ENCODE data around the gene ZNF850.
"Not testable (repeated sequence)": the region's sequence is repeated elsewhere in the genome, so short reads cannot be mapped to it uniquely, and the experiment has no call there.

ZNF850 gene

DNA sequence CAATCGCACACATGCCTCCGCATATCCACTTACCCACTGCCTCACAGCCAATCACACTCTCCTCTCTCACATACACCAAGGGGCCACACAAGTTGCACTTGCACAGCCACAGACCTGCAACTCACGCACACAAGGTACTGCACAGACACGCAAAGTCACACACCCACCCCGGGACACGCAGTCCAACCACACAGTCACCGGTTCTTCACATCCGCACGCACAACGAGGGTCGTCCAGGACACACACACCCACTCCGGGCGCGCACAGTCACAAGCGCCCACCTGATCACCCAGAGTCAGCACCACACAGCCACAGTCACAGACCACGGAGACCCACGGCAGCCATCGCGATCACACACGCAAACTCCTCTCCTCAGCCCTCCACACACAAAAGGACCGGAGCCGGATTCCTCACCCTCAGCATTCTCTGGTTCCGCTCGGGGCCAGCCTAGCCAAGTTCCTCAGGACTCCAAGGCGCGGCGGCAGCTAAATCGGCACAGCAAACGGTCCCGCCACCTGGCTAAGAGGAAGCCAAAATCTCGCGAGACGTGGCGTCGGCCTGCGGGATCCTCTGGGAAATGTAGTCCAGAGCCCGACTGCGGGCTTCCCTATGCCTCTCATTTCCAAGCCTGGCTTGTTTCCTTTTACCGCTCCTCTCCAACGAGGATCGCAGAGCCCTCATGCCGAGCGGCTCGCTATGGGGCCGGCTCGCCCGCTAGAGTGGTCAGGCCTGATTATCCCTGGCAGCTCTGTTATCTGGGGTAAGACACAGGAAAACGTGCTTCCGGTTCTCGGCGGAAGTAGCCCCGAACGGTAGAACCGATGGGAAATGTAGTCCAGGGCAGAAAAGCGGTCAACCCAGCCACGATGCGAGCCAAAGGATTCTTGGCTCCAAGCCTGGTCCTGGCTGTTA is at the start of gene ZNF850:
Gene ZNF850 (minus strand): TSS at position 497 of the 912 bp plus-strand sequence. CDS start 10,201 bp downstream, outside the sequence.
- peak; percentile 92 for DNase-seq (ENCODE audit: low read depth)

DNA sequence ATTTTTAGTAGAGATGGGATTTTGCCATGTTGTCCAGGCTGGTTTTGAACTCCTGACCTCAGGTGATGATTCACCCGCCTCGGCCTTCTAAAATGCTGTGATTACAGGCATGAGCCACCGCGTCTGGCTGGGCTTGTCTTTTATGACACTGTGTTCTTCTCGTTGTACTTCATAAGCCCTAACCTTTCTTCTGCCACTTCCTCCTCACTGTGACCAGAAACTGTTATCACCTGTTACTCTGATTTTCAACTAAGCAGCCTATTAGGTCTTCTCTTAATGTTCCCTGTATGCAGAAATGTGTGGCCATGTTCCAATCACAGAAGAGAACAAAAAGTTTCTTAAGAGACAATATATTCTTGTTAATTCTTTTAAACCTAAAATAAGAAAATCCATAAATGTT is 49.2 kb upstream of the ZNF850 start:
- DNase-seq (ENCODE audit: low read depth) = no peak

GRCh38 chr19:36819130-36819630 is 46.6 kb upstream of the ZNF850 start:
- no peak for DNase-seq (ENCODE audit: low read depth)

DNA sequence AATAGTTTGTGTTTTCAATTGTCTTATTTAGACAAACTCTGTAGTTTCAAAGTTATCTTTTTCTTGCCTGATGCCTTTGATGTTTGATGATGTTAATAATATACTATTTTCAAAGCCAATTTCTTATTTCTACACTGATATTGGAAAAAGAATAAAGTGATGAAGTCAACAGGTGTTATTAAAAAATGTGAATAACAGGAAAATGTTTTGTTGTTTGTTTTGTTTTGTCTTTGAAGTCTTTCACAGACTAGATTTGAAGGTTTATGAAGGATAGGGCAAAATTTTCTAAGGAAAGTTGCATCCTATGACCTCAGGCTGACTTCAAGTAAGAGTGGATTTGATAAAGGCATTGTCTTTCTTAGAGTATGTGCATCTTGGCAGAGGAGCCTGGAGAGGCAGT is 34.4 kb upstream of the ZNF850 start:
- DNase-seq (ENCODE audit: low read depth) = no peak

DNA sequence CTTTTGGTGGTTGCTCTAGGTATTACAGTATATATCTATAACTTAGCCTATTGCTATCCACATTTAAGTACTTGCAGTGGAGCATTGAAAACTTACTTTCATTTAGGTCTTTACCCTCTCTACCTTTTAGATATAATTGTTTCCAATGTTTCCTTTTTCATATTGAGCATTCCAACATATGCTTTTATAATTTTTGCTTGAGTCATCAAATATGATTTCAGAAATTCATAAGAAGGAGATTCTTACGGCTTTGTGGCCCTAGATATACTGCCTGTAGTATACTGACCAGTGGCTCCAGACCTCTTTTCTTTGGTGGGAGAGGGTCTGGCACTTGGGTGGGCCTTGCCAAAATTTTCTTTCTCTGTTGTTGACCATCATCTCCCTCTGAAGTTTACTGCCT is 32.8 kb upstream of the ZNF850 start:
- DNase-seq (ENCODE audit: low read depth) = no peak

DNA sequence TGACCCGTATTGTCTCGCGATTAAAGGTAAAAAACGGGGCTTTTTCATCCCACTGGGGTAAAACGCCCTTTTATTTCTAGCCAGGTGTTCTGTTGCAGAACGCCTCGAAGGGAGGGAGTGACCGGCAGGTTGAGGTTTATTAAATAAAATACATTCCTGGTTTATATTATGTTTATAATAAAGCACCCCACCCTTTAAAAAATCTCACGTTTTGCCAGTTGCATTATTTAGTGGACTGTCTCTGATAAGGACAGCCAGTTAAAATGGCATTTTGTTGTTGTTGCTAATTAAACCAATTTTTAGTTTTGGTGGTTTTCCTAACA is 25.1 kb upstream of the ZNF850 start:
- DNase-seq (ENCODE audit: low read depth) = no peak

GRCh38 chr19:36796714-36796992 is 24.0 kb upstream of the ZNF850 start:
- DNase-seq (ENCODE audit: low read depth) = no peak

- not testable (repeated sequence) for DNase-seq (ENCODE audit: low read depth)
These were observed 19.0 kb upstream of the ZNF850 start for GRCh38 chr19:36791420-36792141.

GRCh38 chr19:36775768-36776167 is 3.2 kb upstream of the ZNF850 start:
- DNase-seq (ENCODE audit: low read depth) = no peak

GRCh38 chr19:36773223-36773579 is 594 bp upstream of the ZNF850 start:
- DNase-seq (ENCODE audit: low read depth) = no peak

- DNase-seq (ENCODE audit: low read depth) = no peak
These were observed 1.1 kb downstream of the ZNF850 start for GRCh38 chr19:36771261-36772231.

DNA sequence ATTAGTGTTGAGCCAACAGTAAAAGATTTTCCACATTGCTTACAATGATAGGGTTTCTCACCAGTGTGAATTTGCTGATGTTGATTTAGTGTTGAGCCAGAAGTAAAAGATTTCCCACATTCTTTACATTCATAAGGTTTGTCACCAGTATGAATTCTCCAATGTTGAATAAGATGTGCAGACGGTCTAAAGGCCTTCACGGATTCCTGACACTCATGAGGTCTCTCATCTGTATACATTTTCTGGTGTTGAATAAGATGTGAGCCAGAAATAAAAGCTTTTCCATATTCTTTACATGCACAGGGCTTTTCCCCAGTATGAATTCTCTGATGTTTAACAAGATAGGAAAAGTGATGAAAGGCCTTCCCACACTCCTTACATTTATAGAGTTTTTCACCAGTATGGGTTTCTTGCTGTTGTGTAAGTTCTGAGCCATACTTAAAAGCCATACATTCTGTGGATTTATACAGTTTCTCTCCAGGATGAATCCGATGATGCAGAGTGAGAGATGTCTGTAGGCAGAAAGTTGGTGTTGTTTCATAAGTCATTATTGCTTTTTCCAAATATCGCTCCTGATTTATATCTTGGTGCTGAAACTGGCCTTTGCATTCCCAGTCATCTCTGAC is 22.4 kb downstream of the ZNF850 start:
- no peak for DNase-seq (ENCODE audit: low read depth)

GRCh38 chr19:36749613-36750012 is 23.0 kb downstream of the ZNF850 start:
- not testable (repeated sequence) for DNase-seq (ENCODE audit: low read depth)

DNA sequence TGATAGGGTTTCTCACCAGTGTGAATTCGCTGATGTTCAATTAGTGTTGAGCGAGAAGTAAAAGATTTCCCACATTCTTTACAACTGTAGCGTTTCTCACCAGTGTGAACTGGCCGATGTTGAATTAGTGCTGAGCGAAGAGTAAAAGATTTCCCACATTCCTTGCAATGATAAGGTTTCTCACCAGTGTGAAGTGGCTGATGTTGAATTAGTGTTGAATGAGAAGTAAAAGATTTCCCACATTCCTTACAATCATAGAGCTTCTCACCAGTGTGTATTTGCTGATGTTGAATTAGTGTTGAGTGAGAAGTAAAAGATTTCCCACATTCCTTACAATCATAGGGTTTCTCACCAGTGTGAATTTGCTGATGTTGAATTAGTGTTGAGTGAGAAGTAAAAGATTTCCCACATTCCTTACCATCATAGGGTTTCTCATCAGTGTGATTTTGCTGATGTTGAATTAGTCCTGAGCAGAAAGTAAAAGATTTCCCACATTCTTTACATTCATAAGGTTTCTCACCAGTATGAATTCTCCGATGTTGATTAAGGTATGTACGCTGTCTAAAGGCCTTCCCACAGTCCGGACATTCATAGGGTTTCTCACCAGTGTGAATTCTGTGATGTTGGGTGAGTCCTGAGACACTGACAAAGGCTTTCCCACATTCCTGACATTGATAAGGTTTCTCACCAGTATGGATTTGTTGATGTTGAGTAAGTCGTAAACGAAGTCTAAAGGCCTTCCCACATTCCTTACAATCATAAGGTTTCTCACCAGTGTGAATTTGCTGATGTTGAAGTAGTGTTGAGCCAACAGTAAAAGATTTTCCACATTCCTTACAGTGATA is 24.0 kb downstream of the ZNF850 start:
- DNase-seq (ENCODE audit: low read depth) = no peak

- no peak for DNase-seq (ENCODE audit: low read depth)
These were observed 24.9 kb downstream of the ZNF850 start for GRCh38 chr19:36747750-36748149.

DNA sequence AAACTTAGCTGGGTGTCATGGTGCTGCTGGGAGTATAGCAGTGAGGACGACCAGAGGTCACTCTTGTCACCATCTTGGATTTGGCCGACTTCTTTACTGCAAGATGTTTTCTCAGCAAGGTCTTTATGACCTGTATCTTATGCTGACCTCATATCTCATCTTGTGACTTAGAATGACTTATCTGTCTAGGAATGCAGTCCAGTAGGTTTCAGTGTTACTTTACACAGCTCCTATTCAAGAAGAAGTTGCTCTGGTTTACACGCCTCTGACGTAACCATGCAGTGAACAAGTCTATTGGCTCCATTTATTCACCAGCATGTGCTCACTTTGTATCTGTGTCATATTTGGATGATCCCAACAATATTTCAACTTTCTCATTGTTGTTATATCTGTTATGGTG is 26.7 kb downstream of the ZNF850 start:
- no peak for DNase-seq (ENCODE audit: low read depth)

DNA sequence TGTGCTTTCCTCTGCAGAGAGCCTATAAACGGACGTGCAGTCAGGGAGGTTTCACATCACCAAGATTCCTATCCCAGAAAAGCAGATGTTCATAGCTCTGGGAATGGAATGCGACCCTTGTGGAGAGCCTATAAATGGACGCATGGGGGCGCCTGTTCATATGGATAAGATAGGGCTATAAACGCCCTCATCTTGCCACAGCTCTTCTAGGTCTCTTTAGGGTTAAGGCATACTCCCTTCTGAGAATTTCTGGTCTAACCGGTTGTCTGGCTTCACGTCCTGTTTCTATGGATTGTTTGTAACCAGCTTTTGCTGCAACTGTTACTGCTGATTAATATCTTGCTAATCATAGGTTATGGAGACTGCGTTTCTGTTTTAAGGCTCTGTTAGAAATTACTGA is 36.4 kb downstream of the ZNF850 start:
- not testable (repeated sequence) for DNase-seq (ENCODE audit: low read depth)

DNA sequence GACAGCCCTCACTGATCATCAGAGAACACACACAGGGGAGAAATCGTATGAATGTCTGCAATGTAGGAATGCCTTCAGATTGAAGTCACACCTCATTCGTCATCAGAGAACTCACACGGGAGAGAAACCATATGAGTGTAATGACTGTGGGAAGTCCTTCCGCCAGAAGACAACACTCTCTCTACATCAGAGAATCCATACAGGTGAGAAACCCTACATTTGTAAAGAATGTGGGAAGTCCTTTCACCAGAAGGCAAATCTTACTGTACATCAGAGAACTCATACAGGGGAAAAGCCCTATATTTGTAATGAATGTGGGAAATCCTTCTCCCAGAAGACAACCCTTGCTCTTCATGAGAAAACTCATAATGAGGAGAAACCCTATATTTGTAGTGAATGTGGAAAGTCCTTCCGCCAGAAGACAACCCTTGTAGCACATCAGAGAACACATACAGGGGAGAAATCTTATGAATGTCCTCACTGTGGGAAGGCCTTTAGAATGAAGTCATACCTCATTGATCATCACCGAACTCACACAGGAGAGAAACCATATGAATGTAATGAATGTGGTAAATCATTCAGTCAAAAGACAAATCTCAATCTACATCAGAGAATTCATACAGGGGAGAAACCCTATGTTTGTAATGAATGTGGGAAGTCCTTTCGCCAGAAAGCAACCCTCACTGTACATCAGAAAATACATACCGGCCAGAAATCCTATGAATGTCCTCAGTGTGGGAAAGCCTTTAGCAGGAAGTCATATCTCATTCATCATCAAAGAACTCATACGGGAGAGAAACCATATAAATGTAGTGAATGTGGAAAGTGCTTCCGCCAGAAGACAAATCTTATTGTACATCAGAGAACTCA is 52.7 kb downstream of the ZNF850 start:
- no peak for DNase-seq (ENCODE audit: low read depth)

GRCh38 chr19:36709423-36709822 is 63.2 kb downstream of the ZNF850 start:
- no peak for DNase-seq (ENCODE audit: low read depth)

- no peak for DNase-seq (ENCODE audit: low read depth)
These were observed 65.5 kb downstream of the ZNF850 start for GRCh38 chr19:36707134-36707533.

All from stimulated activated CD8-positive, alpha-beta memory T cell treated with anti-CD3 and anti-CD28 coated beads, Interleukin-12 subunit alpha, Interleukin-12 subunit beta, amount 100 ng/mL, for 1 hour (primary cell).